ENCODE data around the gene EFCAB13. TPM values are rescaled to one million over a fixed set of nuclear protein-coding genes. Genes with fewer than 3 reads are reported as not detected.

EFCAB13 gene
- total and polyA plus RNA-seq, 4 donors, result 1.4 to 34.2 (median 17.2) TPM

- Histone ChIP-seq H3K27me3 (ENCODE audit: control insufficient read depth in 1 of 2, insufficient read depth in 2 of 2, low read length in 1 of 2) (no peaks in the 10 kb centered on the region), H3K4me3 (ENCODE audit: low read length in 2 of 2) (no peak overlapping the region), H3K27ac (ENCODE audit: low read depth in 1 of 2, low read length in 2 of 2) (peak overlapping the region; percentile 91 to 100), H3K36me3 (ENCODE audit: control insufficient read depth in 1 of 2, insufficient read depth in 2 of 2, low read length in 1 of 2) (no peaks in the 10 kb centered on the region), H3K4me1 (ENCODE audit: control insufficient read depth in 1 of 2, insufficient read depth in 2 of 2, low read length in 2 of 2) (peaks cover 5 to 15% of the 10 kb centered on the region in 2 donors), H3K9me3 (ENCODE audit: control insufficient read depth, low read length) (no peaks in the 10 kb centered on the region)
- ATAC-seq (ENCODE audit: low FRiP score), result peak; percentile 88
- intact Hi-C loops (cut with DNase I), result loop anchor here (2.0 to 5.0 kb wide), 3 partner anchors 16 to 37 kb away; no protein-coding TSS in a partner anchor
- peak; percentile 88 to 90 for DNase-seq
- 2 to 5% methylated on average over 10 of the region's 10 CpGs for WGBS, 2 donors
These were observed 44.5 kb upstream of the EFCAB13 start for GRCh38 chr17:47279062-47279801.

GRCh38 chr17:47280072-47280811 lies 43.5 kb upstream of the EFCAB13 start:
- DNase-seq (peak in 1 of 2 donors; percentile 79), ATAC-seq (ENCODE audit: low FRiP score) (no peak)
- Histone ChIP-seq H3K4me3 (ENCODE audit: low read length in 2 of 2) (no peak overlapping the region), H3K27me3 (ENCODE audit: control insufficient read depth in 1 of 2, insufficient read depth in 2 of 2, low read length in 1 of 2) (no peaks in the 10 kb centered on the region), H3K4me1 (ENCODE audit: control insufficient read depth in 1 of 2, insufficient read depth in 2 of 2, low read length in 2 of 2) (peaks cover 5 to 15% of the 10 kb centered on the region in 2 donors), H3K36me3 (ENCODE audit: control insufficient read depth in 1 of 2, insufficient read depth in 2 of 2, low read length in 1 of 2) (peaks cover under 1 to 4% of the 10 kb centered on the region in 2 donors), H3K9me3 (ENCODE audit: control insufficient read depth, low read length) (no peaks in the 10 kb centered on the region), H3K27ac (ENCODE audit: low read depth in 1 of 2, low read length in 2 of 2) (peak overlapping the region; percentile 91 to 100)
- intact Hi-C loops (cut with DNase I), result no loop called here
- 77 to 81% methylated on average over 14 of the region's 14 CpGs for whole genome bisulfite sequencing, 2 donors

DNA sequence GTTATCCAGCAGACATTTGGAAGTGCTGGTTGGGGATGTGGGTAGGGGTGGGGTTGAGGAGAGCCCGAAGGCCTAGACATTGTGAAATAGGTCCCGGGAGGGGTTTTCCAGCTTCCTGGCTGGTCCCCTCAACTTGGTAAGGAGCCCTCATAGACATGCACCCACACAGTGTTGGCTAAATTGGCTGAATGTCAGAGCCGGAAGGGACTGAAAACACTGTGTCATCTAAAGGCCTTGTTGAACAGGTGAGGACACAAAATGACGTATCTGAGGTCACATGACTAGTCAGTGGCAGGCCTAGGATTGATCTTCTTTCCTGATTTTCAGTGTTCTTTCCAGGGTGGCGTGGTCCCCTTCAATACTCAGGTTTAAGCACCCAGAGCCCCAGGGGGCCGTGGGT lies 42.5 kb upstream of the EFCAB13 start:
- no peak for ATAC-seq (ENCODE audit: low FRiP score)

GRCh38 chr17:47285003-47285402 lies 38.8 kb upstream of the EFCAB13 start:
- Histone ChIP-seq H3K27me3 (ENCODE audit: control insufficient read depth in 1 of 2, insufficient read depth in 2 of 2, low read length in 1 of 2) (no peaks in the 10 kb centered on the region), H3K27ac (ENCODE audit: low read depth in 1 of 2, low read length in 2 of 2) (no peak overlapping the region), H3K36me3 (ENCODE audit: control insufficient read depth in 1 of 2, insufficient read depth in 2 of 2, low read length in 1 of 2) (peaks cover 11 to 18% of the 10 kb centered on the region in 2 donors), H3K4me3 (ENCODE audit: low read length in 2 of 2) (no peak overlapping the region), H3K4me1 (ENCODE audit: control insufficient read depth in 1 of 2, insufficient read depth in 2 of 2, low read length in 2 of 2) (peaks cover 0 to 7% of the 10 kb centered on the region in 2 donors), H3K9me3 (ENCODE audit: control insufficient read depth, low read length) (no peaks in the 10 kb centered on the region)
- ATAC-seq (ENCODE audit: low FRiP score) (no peak), DNase-seq (no peak)
- WGBS, 2 donors, result 94 to 96% methylated on average over 6 of the region's 6 CpGs
- intact Hi-C loops (cut with DNase I), result no loop called here

More for the DNA sequence above, 42.5 kb upstream of the EFCAB13 start:
- intact Hi-C loops (cut with DNase I), result no loop called here
- no peaks in the 10 kb centered on the region for H3K9me3 ChIP-seq (ENCODE audit: control insufficient read depth, low read length)
- peaks cover 6 to 8% of the 10 kb centered on the region in 2 donors for H3K36me3 ChIP-seq (ENCODE audit: control insufficient read depth in 1 of 2, insufficient read depth in 2 of 2, low read length in 1 of 2)
- peak overlapping the region; percentile 22 to 42 for H3K27ac ChIP-seq (ENCODE audit: low read depth in 1 of 2, low read length in 2 of 2)
- WGBS, 2 donors, result 87 to 89% methylated on average over 6 of the region's 6 CpGs
- H3K4me1 ChIP-seq (ENCODE audit: control insufficient read depth in 1 of 2, insufficient read depth in 2 of 2, low read length in 2 of 2), result peaks cover 5 to 15% of the 10 kb centered on the region in 2 donors
- no peak overlapping the region for H3K4me3 ChIP-seq (ENCODE audit: low read length in 2 of 2)
- DNase-seq, result no peak
- no peaks in the 10 kb centered on the region for H3K27me3 ChIP-seq (ENCODE audit: control insufficient read depth in 1 of 2, insufficient read depth in 2 of 2, low read length in 1 of 2)

DNA sequence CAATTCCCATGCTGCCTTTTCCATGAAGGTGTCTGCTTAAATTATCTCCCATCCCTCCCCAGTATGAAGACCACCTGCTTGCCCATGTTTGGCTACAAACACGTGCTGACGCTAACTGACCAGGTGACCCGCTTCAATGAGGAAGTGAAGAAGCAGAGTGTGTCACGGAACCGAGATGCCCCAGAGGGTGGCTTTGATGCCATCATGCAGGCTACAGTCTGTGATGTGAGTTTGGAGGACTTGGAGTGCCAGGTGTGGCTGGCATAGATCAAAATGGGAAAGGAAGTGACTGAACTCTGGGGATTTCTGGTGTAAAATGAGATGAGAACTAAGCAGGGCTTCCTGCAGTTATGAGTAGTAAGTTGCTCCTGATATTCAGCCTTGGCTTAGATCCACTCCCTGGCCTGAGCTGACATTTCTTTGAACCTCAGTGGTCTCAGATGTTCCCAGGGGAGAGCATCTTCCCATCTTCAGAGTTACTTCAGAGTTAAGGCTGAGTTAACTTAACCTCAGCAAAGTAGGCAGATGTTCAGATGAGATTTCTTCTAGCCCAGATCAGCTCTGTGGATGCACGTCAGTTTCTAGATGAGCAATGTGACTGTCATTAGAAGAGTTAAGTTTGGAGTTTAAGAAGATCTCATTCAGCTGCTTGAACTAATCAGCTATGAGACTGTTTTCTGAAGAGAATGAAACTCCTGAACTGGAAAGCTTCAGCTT lies 37.4 kb upstream of the EFCAB13 start:
- Histone ChIP-seq H3K36me3 (ENCODE audit: control insufficient read depth in 1 of 2, insufficient read depth in 2 of 2, low read length in 1 of 2) (peaks cover 17 to 18% of the 10 kb centered on the region in 2 donors), H3K4me1 (ENCODE audit: control insufficient read depth in 1 of 2, insufficient read depth in 2 of 2, low read length in 2 of 2) (no peaks in the 10 kb centered on the region), H3K4me3 (ENCODE audit: low read length in 2 of 2) (no peak overlapping the region), H3K27me3 (ENCODE audit: control insufficient read depth in 1 of 2, insufficient read depth in 2 of 2, low read length in 1 of 2) (no peaks in the 10 kb centered on the region), H3K27ac (ENCODE audit: low read depth in 1 of 2, low read length in 2 of 2) (no peak overlapping the region), H3K9me3 (ENCODE audit: control insufficient read depth, low read length) (no peaks in the 10 kb centered on the region)
- 87 to 90% methylated on average over 6 of the region's 6 CpGs for WGBS, 2 donors
- ATAC-seq (ENCODE audit: low FRiP score) (no peak), DNase-seq (no peak)
- intact Hi-C loops (cut with DNase I), result no loop called here

DNA sequence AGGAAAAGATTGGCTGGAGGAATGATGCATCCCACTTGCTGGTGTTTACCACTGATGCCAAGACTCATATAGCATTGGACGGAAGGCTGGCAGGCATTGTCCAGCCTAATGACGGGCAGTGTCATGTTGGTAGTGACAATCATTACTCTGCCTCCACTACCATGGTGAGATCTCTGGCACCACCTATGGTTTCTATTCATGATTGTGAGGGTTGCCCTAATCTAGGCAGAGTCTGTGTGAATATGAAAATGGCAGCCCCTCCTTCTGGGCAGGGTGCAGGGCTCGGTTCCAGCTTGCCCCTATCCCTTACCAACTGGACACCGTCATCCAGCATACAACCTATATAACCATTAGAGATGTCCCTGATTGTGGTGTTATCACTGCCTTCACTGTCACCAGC lies 36.7 kb upstream of the EFCAB13 start:
- ATAC-seq (ENCODE audit: low FRiP score), result no peak
- Histone ChIP-seq H3K4me1 (ENCODE audit: control insufficient read depth in 1 of 2, insufficient read depth in 2 of 2, low read length in 2 of 2) (no peaks in the 10 kb centered on the region), H3K27ac (ENCODE audit: low read depth in 1 of 2, low read length in 2 of 2) (no peak overlapping the region), H3K27me3 (ENCODE audit: control insufficient read depth in 1 of 2, insufficient read depth in 2 of 2, low read length in 1 of 2) (no peaks in the 10 kb centered on the region), H3K36me3 (ENCODE audit: control insufficient read depth in 1 of 2, insufficient read depth in 2 of 2, low read length in 1 of 2) (peaks cover 18 to 19% of the 10 kb centered on the region in 2 donors), H3K9me3 (ENCODE audit: control insufficient read depth, low read length) (no peaks in the 10 kb centered on the region), H3K4me3 (ENCODE audit: low read length in 2 of 2) (no peak overlapping the region)
- intact Hi-C loops (cut with DNase I), result no loop called here
- 94 to 97% methylated on average over 4 of the region's 4 CpGs for WGBS, 2 donors
- DNase-seq, result no peak

DNA sequence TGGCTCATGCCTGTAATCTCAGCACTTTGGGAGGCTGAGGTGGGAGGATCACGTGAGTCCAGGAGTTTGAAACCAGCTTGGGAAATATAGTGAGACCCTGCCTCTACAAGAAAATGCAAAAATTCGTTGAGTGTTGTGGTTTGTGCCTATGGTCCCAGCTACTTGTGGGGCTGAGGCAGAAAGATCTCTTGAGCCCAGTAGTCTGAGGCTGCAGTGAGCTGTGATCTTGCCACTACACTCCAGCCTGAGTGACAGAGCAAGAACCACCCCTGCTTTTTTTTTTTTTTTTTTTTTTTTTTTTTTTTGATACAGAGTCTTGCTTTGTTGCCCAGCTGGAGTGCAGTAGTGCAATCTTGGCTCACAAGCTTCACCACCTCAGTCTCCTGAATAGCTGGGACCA lies 36.1 kb upstream of the EFCAB13 start:
- H3K27me3 ChIP-seq (ENCODE audit: control insufficient read depth in 1 of 2, insufficient read depth in 2 of 2, low read length in 1 of 2), result no peaks in the 10 kb centered on the region
- intact Hi-C loops (cut with DNase I), result no loop called here
- H3K4me3 ChIP-seq (ENCODE audit: low read length in 2 of 2), result no peak overlapping the region
- H3K4me1 ChIP-seq (ENCODE audit: control insufficient read depth in 1 of 2, insufficient read depth in 2 of 2, low read length in 2 of 2), result no peaks in the 10 kb centered on the region
- H3K27ac ChIP-seq (ENCODE audit: low read depth in 1 of 2, low read length in 2 of 2), result no peak overlapping the region
- ATAC-seq (ENCODE audit: low FRiP score), result no peak
- peaks cover 18 to 23% of the 10 kb centered on the region in 2 donors for H3K36me3 ChIP-seq (ENCODE audit: control insufficient read depth in 1 of 2, insufficient read depth in 2 of 2, low read length in 1 of 2)
- DNase-seq, result no peak
- WGBS, 2 donors, result 87 to 91% methylated on average over 2 of the region's 2 CpGs
- H3K9me3 ChIP-seq (ENCODE audit: control insufficient read depth, low read length), result no peaks in the 10 kb centered on the region

DNA sequence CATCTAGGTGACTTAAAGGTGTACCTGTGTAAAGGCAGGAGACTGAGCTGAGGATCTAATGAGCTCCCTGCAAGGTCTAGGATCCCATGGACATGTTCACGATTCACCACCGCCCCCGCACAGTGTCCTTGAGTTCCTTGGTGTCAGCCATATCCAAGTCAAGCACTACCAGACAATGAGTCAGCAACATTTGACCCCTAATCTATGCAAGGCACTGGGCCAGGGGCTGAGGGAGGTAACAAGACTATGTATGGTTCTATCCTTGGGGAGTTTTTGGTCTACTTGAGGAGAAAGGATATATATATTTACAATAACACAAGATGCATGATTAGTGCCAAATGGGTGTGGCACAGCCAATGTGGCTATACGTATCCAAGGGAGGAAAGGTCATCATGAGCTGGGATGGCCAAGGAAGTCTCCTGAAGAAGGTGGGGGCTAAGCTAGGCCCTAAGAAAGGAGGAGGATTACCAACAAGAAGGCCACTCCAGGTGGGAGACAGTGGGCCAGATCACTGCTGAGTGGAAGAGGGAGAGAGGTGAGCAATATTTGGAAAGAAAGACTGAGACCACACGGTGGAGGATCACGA lies 35.1 kb upstream of the EFCAB13 start:
- Histone ChIP-seq H3K4me1 (ENCODE audit: control insufficient read depth in 1 of 2, insufficient read depth in 2 of 2, low read length in 2 of 2) (no peaks in the 10 kb centered on the region), H3K9me3 (ENCODE audit: control insufficient read depth, low read length) (no peaks in the 10 kb centered on the region), H3K36me3 (ENCODE audit: control insufficient read depth in 1 of 2, insufficient read depth in 2 of 2, low read length in 1 of 2) (peaks cover 18 to 23% of the 10 kb centered on the region in 2 donors), H3K27me3 (ENCODE audit: control insufficient read depth in 1 of 2, insufficient read depth in 2 of 2, low read length in 1 of 2) (no peaks in the 10 kb centered on the region), H3K4me3 (ENCODE audit: low read length in 2 of 2) (no peak overlapping the region), H3K27ac (ENCODE audit: low read depth in 1 of 2, low read length in 2 of 2) (no peak overlapping the region)
- intact Hi-C loops (cut with DNase I), result no loop called here
- ATAC-seq (ENCODE audit: low FRiP score) (no peak), DNase-seq (no peak)
- 80% methylated on average over 6 of the region's 6 CpGs for WGBS, 2 donors
